ENCODE data around the gene EIF1B. TPM values are rescaled to one million over a fixed set of nuclear protein-coding genes. Genes with fewer than 3 reads are reported as not detected.
"Not testable (repeated sequence)": the region's sequence is repeated elsewhere in the genome, so short reads cannot be mapped to it uniquely, and the experiment has no call there.

Gene EIF1B
- polyA plus RNA-seq, 1 experiment = 18.6 TPM

DNA sequence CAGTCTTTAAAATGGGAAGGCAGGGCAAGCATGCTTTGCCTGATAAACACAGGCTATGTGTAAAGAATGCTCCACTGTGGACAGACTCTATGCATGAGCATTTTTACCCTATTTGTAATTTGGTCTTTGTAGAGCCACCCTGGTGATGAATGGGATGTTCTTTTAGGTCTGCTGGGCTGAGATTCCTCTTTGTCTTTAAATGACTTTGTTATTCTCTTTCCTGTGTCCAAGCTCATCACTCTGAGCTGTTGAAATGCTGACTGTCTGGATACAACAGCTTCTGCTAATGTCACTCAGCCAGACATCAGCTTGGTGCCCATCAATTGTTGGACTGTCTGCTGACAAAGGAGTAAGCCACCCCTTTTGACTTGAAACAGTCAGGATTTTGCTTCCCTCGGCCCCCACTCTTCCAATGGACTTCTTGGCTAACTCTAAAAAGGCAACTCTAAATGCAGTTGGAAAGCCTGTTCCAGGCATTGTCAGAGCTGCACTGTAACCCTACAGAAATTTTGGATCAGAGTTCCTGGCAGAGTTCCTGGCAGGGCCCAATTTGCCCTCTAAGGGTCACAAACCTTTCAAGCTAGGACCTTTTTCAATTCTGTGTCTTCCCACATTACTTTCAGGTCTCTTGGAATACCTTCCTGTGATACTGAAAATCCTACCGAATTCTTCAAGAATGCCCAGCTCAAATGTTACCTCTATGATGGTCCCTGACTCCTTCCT lies 40.5 kb upstream of the EIF1B start:
- POLR2A ChIA-PET = no interaction called here
- TF ChIP-seq, protein P1, sequence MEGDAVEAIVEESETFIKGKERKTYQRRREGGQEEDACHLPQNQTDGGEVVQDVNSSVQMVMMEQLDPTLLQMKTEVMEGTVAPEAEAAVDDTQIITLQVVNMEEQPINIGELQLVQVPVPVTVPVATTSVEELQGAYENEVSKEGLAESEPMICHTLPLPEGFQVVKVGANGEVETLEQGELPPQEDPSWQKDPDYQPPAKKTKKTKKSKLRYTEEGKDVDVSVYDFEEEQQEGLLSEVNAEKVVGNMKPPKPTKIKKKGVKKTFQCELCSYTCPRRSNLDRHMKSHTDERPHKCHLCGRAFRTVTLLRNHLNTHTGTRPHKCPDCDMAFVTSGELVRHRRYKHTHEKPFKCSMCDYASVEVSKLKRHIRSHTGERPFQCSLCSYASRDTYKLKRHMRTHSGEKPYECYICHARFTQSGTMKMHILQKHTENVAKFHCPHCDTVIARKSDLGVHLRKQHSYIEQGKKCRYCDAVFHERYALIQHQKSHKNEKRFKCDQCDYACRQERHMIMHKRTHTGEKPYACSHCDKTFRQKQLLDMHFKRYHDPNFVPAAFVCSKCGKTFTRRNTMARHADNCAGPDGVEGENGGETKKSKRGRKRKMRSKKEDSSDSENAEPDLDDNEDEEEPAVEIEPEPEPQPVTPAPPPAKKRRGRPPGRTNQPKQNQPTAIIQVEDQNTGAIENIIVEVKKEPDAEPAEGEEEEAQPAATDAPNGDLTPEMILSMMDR (IDR thresholded peaks at IDR 0.05; ENCODE audit: insufficient read depth, low read depth, low read length) = no peak
- no peaks in the 10 kb centered on the region for H3K36me3 ChIP-seq (ENCODE audit: control insufficient read depth, insufficient read depth, low read length)
- CTCF ChIA-PET = no interaction called here
- no peak for DNase-seq (ENCODE audit: low read depth)
- H3K4me3 ChIP-seq (ENCODE audit: low read depth, low read length) = no peak overlapping the region
- no peaks in the 10 kb centered on the region; the same call in 1 of the 2 replicates for H3K27me3 ChIP-seq (ENCODE audit: control insufficient read depth, insufficient read depth, low read length)

DNA sequence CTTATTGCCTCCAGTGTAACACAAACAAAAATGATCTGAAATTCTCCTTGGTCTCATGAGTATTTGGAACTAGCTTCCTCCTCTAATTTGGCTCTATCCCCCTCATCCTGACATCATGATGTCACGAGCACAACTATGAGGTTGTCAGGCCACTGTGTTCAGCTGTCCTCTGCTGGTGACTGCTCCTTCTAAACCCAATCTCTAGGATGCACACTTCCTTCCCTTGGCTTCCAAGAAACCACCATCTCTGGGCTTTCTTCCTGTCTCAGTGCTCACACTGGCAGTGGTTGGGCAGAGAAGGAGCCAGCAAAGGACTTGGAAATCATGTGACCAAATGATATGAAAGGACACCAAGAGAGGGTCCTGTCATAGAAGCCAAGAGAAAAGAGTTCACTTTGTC lies 30.7 kb upstream of the EIF1B start:
- Histone ChIP-seq H3K27me3 (ENCODE audit: control insufficient read depth, insufficient read depth, low read length) (no peaks in the 10 kb centered on the region), H3K36me3 (ENCODE audit: control insufficient read depth, insufficient read depth, low read length) (no peaks in the 10 kb centered on the region), H3K4me3 (ENCODE audit: low read depth, low read length) (no peak overlapping the region)
- no peak for DNase-seq (ENCODE audit: low read depth)
- TF ChIP-seq, protein P1 (IDR thresholded peaks at IDR 0.05; ENCODE audit: insufficient read depth, low read depth, low read length) = no peak
- POLR2A ChIA-PET = no interaction called here
- CTCF ChIA-PET = interaction anchor here (2.5 kb wide), 1 partner anchor 13 kb away, joined by 5 read pairs; no protein-coding TSS in a partner anchor

DNA sequence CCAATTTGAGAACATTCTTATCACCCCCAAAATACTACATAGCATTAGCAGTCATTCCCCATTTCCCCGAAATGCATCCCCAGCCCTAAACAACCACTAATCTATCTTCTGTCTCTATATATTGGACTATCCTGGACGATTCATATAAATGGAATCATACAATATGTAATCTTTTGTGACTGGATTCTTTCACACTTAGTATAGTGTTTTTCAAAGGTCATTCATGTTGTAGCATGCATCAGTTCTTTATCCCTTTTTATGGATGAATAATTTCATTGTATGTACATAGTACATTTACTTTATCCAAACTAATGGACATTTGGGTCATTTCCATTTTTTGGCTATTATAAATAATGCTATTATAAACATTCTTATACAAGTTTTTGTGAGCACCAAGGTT lies 27.5 kb upstream of the EIF1B start:
- H3K4me3 ChIP-seq (ENCODE audit: low read depth, low read length) = no peak overlapping the region
- ChIA-PET POLR2A (no interaction called here), CTCF (no interaction called here)
- no peak for DNase-seq (ENCODE audit: low read depth)
- H3K36me3 ChIP-seq (ENCODE audit: control insufficient read depth, insufficient read depth, low read length) = no peaks in the 10 kb centered on the region
- no peaks in the 10 kb centered on the region for H3K27me3 ChIP-seq (ENCODE audit: control insufficient read depth, insufficient read depth, low read length)
- TF ChIP-seq, protein P1 (IDR thresholded peaks at IDR 0.05; ENCODE audit: insufficient read depth, low read depth, low read length) = no peak

DNA sequence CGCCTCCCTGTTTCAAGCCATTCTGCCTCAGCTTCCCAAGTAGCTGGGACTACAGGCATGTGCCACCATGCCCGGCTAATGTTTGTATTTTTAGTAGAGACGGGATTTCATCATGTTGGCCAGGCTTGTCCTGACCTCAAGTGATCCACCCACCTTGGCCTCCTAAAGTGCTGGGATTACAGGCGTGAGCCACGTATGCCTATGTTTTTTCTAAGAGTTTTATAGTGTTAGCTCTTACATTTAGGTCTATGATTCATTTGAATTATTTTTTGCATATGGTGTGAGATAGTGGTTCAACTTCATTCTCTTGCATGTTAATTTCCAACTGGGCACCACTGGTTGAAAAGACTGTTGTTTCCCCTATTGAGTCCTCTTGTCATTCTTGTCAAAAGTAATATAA lies 26.4 kb upstream of the EIF1B start:
- DNase-seq (ENCODE audit: low read depth); H3K36me3 ChIP-seq (ENCODE audit: control insufficient read depth, insufficient read depth, low read length); H3K4me3 ChIP-seq (ENCODE audit: low read depth, low read length); H3K27me3 ChIP-seq (ENCODE audit: control insufficient read depth, insufficient read depth, low read length); POLR2A ChIA-PET; CTCF ChIA-PET: not testable (repeated sequence)

DNA sequence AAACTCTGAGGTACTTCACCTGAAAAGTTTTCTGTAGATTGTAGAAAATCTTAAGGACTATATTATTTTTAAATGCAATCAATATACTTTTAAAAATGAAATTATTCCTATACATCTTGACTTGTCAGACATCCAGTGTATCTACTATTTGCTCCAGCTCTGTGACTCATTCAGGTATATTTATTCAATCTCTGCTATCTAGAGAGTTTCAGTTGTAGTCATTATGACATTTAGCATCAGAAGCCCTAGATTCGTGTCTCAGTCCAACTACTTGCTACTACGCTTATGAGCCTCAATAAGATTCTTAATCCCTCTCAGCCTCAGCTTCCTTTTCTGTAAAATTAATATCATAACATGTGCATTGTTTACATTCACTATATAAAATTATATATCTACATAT lies 22.3 kb upstream of the EIF1B start:
- ChIA-PET CTCF (interaction anchor here (1.6 kb wide), 1 partner anchor 30 kb away, joined by 4 read pairs; no protein-coding TSS in a partner anchor), POLR2A (interaction anchor here (0.7 kb wide), 1 partner anchor 23 kb away, joined by 3 read pairs; no protein-coding TSS in a partner anchor)
- Histone ChIP-seq H3K4me3 (ENCODE audit: low read depth, low read length) (no peak overlapping the region), H3K27me3 (ENCODE audit: control insufficient read depth, insufficient read depth, low read length) (no peaks in the 10 kb centered on the region), H3K36me3 (ENCODE audit: control insufficient read depth, insufficient read depth, low read length) (no peaks in the 10 kb centered on the region)
- no peak for DNase-seq (ENCODE audit: low read depth)
- TF ChIP-seq, protein P1 (IDR thresholded peaks at IDR 0.05; ENCODE audit: insufficient read depth, low read depth, low read length) = no peak

DNA sequence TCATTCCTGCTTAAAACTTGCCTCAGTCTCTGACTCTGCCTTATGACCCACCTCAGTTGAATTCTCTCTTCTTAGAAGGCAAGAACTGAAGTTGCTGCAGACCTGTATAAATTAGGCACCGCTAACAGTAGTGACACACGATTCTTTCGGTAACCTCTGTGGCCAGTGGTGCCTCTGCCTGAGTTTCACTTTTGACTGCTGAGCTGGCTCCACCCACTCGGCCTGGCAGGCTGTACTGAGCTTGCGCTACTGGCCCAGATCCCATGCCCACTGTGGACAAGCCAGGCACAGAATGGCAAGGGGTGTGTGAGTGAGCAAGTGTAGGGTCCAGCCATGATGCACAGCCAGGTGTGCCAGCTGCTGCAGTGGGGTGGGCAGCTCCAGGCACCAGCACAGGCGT lies 19.1 kb upstream of the EIF1B start:
- H3K4me3 ChIP-seq (ENCODE audit: low read depth, low read length) = no peak overlapping the region
- CTCF ChIA-PET = interaction anchor here (1.3 kb wide), 1 partner anchor 27 kb away, joined by 4 read pairs; no protein-coding TSS in a partner anchor
- no peaks in the 10 kb centered on the region for H3K36me3 ChIP-seq (ENCODE audit: control insufficient read depth, insufficient read depth, low read length)
- no peak for DNase-seq (ENCODE audit: low read depth)
- POLR2A ChIA-PET = no interaction called here
- H3K27me3 ChIP-seq (ENCODE audit: control insufficient read depth, insufficient read depth, low read length) = no peaks in the 10 kb centered on the region
- TF ChIP-seq, protein P1 (IDR thresholded peaks at IDR 0.05; ENCODE audit: insufficient read depth, low read depth, low read length) = no peak

Measured in BJ (cell line).